ENCODE data around the gene CHURC1. TPM values are rescaled to one million over a fixed set of nuclear protein-coding genes. Genes with fewer than 3 reads are reported as not detected.

The CHURC1 gene
- total RNA-seq, 2 experiments from 2014 or later = 50.1 to 54.0 TPM

GRCh38 chr14:64948612-64949210, 34.5 kb downstream of the CHURC1 start:
- H3K4me3 ChIP-seq (ENCODE audit: low read length) = no peak overlapping the region
- no peak overlapping the region for H3K27ac ChIP-seq (ENCODE audit: low read depth in 1 of 2, low read length in 2 of 2)
- Mint-ChIP-seq H3K4me3 (no peak overlapping the region), H3K9me3 (no peaks in the 10 kb centered on the region), H3K27me3 (no peaks in the 10 kb centered on the region), H3K4me1 (ENCODE audit: low read depth) (peaks cover 47% of the 10 kb centered on the region), H3K27ac (no peak overlapping the region), H3K36me3 (ENCODE audit: low read depth) (peaks cover 60% of the 10 kb centered on the region)
- H3K9me3 ChIP-seq (ENCODE audit: control insufficient read depth in 1 of 2, insufficient read depth in 1 of 2, low read length in 2 of 2) = no peaks in the 10 kb centered on the region
- no peak for ATAC-seq (ENCODE audit: poor library complexity)
- CTCF ChIA-PET = no interaction called here
- H3K4me1 ChIP-seq (ENCODE audit: insufficient read depth, low read length) = peaks cover 16% of the 10 kb centered on the region
- POLR2A ChIA-PET = interaction anchor here (1.0 kb wide), 1 partner anchor 38 kb away, joined by 3 read pairs; no protein-coding TSS in a partner anchor
- intact Hi-C loops (cut with DNase I, micrococcal nuclease) = no loop called here
- peaks cover 53% of the 10 kb centered on the region for H3K36me3 ChIP-seq (ENCODE audit: insufficient read depth, low read length)
- DNase-seq = no peak
- H3K27me3 ChIP-seq (ENCODE audit: control insufficient read depth in 1 of 2, insufficient read depth in 2 of 2, low read length in 2 of 2) = no peaks in the 10 kb centered on the region
- TF ChIP-seq, protein P1, sequence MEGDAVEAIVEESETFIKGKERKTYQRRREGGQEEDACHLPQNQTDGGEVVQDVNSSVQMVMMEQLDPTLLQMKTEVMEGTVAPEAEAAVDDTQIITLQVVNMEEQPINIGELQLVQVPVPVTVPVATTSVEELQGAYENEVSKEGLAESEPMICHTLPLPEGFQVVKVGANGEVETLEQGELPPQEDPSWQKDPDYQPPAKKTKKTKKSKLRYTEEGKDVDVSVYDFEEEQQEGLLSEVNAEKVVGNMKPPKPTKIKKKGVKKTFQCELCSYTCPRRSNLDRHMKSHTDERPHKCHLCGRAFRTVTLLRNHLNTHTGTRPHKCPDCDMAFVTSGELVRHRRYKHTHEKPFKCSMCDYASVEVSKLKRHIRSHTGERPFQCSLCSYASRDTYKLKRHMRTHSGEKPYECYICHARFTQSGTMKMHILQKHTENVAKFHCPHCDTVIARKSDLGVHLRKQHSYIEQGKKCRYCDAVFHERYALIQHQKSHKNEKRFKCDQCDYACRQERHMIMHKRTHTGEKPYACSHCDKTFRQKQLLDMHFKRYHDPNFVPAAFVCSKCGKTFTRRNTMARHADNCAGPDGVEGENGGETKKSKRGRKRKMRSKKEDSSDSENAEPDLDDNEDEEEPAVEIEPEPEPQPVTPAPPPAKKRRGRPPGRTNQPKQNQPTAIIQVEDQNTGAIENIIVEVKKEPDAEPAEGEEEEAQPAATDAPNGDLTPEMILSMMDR (IDR thresholded peaks at IDR 0.05) = no peak

DNA sequence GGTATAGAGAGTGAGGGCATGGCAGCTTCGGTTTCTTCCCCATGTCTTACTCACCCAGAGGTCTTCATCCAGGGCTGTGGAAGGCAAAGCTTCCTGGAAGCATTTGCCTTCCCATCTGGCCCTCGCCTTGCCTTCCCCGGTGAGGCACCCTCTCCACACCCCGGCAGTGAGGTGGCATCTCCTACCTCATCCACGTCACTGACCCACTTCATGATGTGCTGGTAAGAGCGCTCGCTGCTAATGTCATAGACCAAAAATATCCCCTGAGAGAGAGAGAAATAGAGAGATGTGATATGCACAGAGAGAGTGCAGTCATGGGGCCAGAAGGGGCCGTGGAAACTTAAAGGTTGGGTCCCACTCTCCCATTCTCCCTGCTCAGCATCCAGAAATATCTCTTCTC, 36.6 kb downstream of the CHURC1 start:
- Mint-ChIP-seq H3K9me3 (no peaks in the 10 kb centered on the region), H3K4me3 (no peak overlapping the region), H3K4me1 (ENCODE audit: low read depth) (peaks cover 26% of the 10 kb centered on the region), H3K27ac (no peak overlapping the region), H3K36me3 (ENCODE audit: low read depth) (peaks cover 38% of the 10 kb centered on the region), H3K27me3 (no peaks in the 10 kb centered on the region)
- Histone ChIP-seq H3K36me3 (ENCODE audit: insufficient read depth, low read length) (peaks cover 37% of the 10 kb centered on the region), H3K9me3 (ENCODE audit: control insufficient read depth in 1 of 2, insufficient read depth in 1 of 2, low read length in 2 of 2) (no peaks in the 10 kb centered on the region), H3K4me1 (ENCODE audit: insufficient read depth, low read length) (peaks cover 9% of the 10 kb centered on the region), H3K27ac (ENCODE audit: low read depth in 1 of 2, low read length in 2 of 2) (no peak overlapping the region), H3K27me3 (ENCODE audit: control insufficient read depth in 1 of 2, insufficient read depth in 2 of 2, low read length in 2 of 2) (no peaks in the 10 kb centered on the region), H3K4me3 (ENCODE audit: low read length) (no peak overlapping the region)
- ChIA-PET POLR2A (interaction anchor here (1.2 kb wide), 1 partner anchor 15 kb away, joined by 3 read pairs; no protein-coding TSS in a partner anchor), CTCF (no interaction called here)
- TF ChIP-seq, protein P1 (IDR thresholded peaks at IDR 0.05) = no peak
- no peak for DNase-seq
- ATAC-seq (ENCODE audit: poor library complexity) = no peak
- intact Hi-C loops (cut with DNase I, micrococcal nuclease) = no loop called here

DNA sequence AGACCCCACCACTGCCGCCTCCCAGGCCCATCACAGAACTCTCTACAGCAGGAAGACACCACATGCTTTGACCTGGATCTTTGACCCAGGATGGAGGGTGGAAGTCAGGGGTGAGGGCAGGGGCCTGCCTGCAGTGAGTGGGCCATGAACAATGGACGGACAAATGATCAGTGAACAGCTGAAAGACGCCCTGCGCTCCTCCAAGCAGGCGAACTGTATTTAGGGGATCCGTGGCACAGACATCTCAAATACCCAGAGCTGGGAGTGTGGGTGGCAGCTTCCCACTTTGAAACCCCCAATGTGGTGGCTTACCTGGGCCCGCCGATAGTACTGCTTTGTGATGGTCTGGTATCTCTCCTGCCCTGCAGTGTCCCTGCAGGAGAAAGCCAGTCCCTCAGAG, 37.0 kb downstream of the CHURC1 start:
- intact Hi-C loops (cut with DNase I, micrococcal nuclease) = no loop called here
- Mint-ChIP-seq H3K36me3 (ENCODE audit: low read depth) (peaks cover 34% of the 10 kb centered on the region), H3K27ac (no peak overlapping the region), H3K27me3 (no peaks in the 10 kb centered on the region), H3K9me3 (no peaks in the 10 kb centered on the region), H3K4me3 (no peak overlapping the region), H3K4me1 (ENCODE audit: low read depth) (peaks cover 22% of the 10 kb centered on the region)
- H3K27me3 ChIP-seq (ENCODE audit: control insufficient read depth in 1 of 2, insufficient read depth in 2 of 2, low read length in 2 of 2) = no peaks in the 10 kb centered on the region
- CTCF ChIA-PET = no interaction called here
- H3K4me3 ChIP-seq (ENCODE audit: low read length) = no peak overlapping the region
- ATAC-seq (ENCODE audit: poor library complexity) (no peak), DNase-seq (no peak)
- H3K27ac ChIP-seq (ENCODE audit: low read depth in 1 of 2, low read length in 2 of 2) = no peak overlapping the region
- peaks cover 36% of the 10 kb centered on the region for H3K36me3 ChIP-seq (ENCODE audit: insufficient read depth, low read length)
- TF ChIP-seq, protein P1 (IDR thresholded peaks at IDR 0.05) = no peak
- no peaks in the 10 kb centered on the region for H3K9me3 ChIP-seq (ENCODE audit: control insufficient read depth in 1 of 2, insufficient read depth in 1 of 2, low read length in 2 of 2)
- peaks cover 9% of the 10 kb centered on the region for H3K4me1 ChIP-seq (ENCODE audit: insufficient read depth, low read length)
- POLR2A ChIA-PET = interaction anchor here (1.2 kb wide), 1 partner anchor 15 kb away, joined by 3 read pairs; no protein-coding TSS in a partner anchor

Measured in CD4-positive, alpha-beta T cell (primary cell).